AG08395 (cell line): ENCODE measurements around the gene SYMPK.

Source experiments
- DNase-seq: peaks from one replicate; pipeline ENCODE4 v3.0.0; 2012; ENCODE audit warnings: mixed read lengths, low spot score

The SYMPK gene

DNA sequence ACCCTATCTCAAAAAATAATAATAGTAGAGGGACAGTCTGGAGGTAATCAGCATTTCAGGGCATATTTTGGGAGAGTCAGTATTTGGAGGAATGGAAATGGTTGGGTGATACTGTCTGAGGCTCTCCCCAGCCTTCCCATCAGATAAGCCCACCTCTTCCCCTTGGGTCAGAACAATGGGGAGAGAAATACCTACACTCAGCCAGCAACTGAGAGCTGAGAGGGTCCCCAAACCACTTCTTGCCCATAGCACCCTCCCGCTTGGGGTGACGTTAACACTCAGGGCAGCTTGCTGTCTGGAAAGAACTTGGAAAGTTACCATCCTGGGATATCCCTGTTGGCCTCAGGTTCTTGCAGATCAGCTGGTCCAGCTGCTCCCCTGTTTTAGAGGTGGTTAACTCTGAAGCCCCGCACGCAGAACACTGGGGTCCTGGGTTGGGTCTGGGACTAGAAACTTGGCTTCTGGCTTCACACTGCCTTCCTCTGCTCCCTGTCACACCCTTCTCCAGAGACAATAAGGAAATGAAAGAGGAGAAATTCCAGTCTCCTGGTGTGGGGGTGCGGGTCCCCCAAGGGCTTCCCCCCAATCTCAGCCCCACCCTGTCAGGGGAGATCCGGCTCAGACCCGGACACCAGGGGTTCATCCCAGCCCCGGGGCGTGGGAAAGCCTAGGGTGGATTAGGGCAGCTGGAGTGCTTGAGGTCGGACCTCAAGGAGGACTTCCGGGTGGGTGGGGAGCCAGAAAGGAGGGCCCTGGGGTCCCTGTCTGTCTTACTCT, 3.6 kb upstream of the SYMPK start:
- no peak for DNase-seq

DNA sequence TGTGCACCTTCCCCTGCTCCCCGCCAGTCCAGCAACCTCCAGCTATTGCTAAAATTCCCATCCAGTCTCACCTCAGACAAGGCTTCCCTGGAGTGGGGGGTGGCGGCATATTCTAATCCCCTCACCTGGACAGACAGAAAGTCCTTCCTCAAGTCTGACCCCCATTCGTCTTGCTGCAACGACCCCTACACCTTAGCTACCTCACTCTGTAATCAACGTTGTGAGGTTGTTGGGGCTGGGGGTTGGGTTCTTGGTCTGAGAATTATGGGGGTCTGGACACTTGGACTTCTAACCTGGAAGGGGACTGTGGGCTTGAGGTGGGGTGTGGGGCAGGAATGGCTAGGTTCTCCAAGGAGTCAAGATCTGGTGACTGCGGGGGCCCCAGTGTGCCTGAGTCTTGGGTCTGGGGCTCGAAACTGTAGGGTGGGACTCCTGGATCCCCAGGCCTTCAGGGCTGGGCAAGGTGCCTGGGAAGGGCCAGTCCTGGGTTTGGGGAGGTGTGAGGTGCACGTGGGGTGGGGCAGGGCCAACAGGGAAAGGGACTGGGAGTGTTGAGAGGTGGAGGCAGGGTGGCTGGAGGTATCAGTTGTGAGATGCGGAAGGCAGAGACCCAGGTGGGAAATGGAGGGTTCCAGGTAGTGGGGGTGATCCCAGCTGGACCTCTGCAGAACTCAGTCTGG, 2.5 kb upstream of the SYMPK start:
- no peak for DNase-seq

DNA sequence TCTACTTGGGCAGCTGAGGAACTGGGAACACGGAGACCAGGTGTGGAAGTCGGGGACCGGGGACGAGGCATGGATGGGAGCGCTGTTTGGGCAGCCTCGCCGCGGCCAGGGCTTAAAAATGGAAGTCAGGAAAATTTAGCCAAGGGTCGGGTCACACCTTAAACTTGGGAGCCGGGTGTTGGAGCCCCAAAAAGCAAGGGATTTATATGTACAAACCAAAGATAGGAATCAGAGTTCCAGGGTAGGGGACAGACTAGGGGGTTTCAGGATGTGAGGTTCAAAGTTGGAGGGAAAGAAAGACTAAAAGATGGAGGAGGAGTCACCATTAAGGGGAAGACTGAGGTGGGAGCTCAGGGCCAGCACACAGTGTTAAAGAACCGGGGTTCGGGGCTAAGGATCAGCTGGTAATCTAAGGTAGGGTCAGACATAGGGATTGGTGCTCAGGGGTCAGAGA, 1.7 kb upstream of the SYMPK start:
- no peak for DNase-seq

DNA sequence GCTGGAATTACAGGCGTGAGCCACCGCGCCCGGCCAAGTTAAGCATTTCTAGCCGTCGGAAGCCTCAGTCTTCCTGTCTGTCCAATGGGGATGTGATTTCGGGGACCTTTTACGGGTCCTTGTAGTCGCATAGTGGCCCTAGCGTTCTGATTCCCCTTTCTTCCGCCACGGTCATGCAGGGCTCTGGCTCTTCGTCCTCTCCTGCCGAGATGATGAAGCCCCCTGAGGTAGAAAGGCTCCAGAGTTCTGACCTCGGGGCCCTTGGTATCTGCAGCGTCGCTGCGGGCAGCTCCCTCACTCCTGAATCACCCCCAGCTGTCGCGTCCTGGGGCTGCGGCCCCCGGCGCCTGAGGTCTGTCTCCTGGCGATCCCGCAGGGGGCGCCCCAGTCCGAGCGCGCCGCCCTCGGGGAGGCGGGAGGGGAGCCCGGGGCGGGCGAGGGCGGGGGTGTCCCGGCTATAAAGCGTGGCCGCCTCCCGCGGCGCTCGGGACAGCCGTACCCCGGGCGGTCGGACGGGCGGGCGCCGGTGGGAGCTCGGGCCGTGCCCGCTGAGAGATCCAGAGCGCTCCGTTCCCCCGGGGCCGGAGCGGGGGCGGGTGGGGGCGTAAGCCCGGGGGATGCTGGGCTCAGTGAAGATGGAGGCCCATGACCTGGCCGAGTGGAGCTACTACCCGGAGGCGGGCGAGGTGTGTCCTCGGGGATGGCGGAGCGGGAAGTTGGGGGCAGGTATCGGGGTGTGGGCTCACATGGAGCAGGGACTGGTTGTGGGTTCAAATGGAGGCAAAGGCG, 1.1 kb upstream of the SYMPK start, which contains the start of gene FOXA3:
FOXA3 (plus strand) TSS at position 487 of the 789 bp plus-strand sequence; CDS start at position 618, 131 bp downstream.
- peak; percentile 54 for DNase-seq

DNA sequence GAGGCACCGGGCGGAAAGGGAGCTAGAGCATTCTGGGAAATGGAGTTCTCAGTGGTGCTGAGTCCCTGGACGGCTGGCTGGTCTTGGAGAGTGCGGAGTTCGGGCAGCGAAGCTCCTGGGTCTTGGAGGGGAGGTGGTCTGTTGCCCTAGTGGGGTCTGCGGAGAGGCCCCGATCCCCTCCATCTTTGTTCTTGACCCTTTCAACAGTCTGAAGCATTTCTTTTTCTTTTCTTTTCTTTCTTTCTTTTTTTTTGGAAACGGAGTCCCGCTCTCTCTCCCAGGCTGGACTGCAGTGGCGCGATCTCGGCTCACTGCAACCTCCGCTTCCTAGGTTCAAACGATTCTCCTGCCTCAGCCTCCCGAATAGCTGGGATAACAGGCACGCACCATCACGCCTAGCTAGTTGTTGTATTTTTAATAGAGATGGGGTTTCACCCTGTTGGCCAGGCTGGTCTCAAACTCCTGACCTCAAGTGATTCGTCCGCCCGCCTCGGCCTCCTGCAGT, 440 bp upstream of the SYMPK start:
- no peak for DNase-seq

DNA sequence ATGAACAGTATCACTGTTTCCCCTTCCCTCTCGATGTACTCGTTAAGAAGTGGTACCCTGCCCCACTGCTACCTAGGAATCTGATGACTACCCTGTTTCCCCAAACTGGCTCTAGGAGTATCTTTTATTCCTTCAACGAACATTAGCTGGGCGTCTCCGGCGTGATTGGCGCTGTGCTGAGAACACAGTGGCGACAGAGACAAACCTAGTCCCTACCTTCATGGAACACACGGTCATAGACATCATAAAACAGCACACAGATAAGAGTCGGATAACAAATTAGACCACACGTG, 730 bp downstream of the SYMPK start:
- no peak for DNase-seq

DNA sequence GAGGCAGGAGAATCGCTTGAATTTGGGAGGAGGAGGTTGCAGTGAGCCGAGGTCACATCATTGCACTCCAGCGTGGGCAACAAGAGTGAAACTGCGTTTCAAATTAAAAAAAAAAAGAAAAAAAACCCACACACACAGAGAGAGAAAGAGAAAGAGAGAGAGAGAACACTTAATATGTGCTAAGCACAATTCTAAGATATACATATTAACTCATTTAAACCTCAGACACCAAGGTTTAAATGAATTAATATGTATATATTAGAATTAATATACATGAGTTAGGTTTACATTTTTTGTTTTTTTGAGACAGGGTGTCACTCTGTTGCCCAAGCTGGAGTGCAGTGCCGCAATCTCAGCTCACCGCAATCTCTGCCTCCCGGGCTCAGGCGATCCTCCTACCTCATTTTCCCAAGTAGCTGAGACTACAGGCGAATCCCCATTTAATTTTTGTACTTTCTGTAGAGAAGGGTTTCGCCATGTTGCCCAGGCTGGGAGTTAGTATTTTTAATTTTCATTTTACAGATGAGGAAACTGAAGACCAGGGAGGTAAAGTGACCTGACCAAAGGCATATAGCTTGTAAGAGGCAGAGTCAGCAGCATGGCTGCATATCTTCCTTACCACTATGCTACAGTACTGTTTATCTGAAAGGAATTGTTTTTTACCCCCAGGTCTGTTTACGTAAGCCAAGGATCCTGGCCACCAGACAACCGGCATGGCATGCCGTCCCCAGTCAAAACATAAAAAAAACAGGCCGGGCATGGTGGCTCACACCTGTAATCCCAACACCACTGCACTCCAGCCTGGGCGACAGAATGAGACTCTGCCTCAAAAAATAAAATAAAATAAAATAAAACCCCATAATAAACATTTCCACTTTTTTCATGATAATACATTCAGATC, 2.3 kb downstream of the SYMPK start:
- DNase-seq = no peak

DNA sequence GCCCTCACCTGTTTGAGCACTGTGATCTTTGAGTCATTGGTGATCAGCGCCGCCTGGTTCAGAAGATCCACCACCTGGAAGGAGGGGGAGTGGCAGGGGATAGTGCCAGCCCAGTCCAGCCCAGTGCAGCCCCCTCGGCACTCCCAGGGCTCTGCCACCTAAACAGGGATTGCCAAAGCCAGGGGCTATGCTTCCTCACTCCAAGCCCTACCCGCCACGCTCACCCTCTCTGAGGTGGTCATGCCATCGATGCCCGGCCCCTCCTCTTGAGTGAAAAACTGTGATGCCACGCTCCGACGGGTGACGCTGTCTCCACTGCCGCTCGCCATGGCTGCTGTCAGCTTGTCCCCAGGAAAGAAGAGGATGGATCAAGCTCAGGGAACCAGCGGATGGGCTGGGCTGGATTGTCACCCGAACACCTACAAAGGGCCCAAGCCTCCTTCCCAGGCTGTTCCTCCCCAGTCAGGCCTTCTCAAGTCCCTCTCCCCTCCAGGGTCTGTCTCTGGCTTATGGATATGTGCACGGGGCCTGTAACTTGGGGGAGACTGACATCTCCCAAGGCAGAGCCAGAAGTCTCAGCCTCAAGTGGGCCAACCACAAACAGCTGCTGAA, 8.7 kb downstream of the SYMPK start:
- no peak for DNase-seq

DNA sequence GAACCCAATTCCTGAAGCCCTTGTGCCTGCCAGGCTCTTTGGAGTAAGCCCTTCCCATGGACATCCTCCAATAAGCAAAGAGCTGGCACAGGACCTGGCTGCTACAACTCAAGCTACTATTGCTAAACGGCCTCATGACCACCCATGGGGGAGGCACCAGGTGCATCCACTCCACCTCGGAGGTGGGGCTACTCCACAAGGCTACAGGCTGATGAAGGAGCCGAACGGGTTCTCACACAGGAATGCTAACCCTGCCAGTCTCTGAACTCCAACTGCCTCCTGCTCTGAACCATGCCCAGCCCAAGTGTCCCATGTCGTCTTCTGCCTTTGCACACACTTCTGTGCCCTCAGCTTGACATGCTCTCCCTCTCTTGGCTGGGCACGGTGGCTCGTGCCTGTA, 10.0 kb downstream of the SYMPK start:
- no peak for DNase-seq

DNA sequence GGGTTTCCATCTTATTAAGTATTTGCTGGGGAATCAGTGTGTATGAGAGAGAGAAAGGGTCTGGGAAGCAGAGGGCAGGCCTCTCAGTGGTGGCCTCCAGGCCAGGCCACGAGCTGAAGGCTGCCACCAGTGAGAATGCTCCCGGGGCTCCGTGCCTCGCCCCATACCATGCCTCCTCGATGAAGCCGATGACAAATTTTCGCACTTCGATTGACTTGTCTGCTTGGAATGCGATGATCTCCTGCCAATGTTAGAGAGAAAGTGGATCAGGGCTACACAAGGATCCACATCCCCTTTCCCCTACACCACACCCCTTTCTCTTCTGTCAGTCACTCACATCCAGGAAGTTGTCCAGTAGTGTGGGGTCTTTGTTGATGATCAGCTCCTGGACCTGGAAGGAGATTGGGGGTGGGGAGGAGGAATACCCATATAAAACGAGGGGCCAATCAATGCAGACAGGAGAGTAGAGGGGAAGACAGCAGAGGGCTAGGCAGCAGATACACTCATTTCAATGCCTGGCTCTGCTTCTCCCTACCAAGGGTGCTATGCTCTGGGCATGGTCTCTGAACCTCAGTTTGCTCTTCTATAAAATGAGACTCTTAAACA, 10.7 kb downstream of the SYMPK start:
- DNase-seq = no peak

DNA sequence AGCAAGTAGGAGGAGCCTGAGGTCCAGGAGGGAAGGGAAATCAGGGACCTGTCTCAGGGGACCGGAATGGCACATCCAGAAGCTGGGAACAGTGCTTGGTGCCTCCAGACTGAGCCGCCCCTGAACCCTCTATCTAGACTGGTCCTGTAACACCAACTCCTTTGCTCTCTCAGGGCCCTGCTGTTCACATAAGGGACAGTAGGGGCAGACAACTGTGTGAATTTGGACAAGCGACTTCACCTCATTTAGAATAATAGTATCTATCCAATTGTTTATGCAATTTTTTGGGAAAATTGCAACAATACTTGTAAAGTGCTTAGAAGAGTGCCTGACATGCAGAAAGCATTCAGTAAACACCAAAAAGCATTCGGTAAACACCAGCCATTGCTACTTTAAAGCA, 14.0 kb downstream of the SYMPK start:
- DNase-seq = no peak

DNA sequence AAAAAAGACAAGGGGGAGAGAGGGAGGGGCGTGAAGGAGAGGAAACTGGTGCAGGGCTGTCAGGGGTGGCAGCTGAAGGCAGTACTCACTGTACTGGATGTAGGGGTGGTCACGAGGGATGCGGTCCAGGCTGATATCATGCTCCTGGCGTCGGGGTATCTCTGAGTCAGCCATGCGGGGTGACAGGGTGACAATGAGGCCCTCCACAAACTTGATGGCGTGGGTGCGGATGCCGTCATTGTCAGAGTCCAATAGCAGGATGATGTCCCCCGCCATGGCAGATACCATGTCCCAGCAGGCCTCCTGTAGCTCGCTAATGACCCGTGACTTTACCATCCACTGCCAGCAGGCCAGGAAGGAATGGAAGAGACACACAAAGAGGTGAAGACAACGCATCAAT, 15.3 kb downstream of the SYMPK start:
- DNase-seq = no peak

DNA sequence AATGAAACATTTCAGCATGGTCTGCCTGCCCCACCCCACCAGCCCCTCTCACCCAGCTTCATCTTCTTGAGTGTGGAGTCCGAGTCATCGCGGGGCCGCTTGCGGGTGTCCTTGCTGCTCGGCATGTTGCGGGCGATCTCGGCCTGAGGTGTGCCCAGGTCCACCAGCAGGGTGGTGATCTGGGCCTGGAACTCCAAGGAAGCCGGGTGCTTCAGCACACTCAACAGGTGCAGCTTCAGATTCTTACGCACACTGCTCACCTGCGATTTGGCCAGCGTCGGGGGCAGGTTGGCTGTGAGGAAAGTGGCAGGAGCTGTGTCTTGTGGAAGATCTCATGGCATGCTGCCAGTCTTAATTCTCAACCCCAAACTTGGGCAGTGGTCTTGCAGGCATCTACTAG, 20.7 kb downstream of the SYMPK start:
- no peak for DNase-seq

DNA sequence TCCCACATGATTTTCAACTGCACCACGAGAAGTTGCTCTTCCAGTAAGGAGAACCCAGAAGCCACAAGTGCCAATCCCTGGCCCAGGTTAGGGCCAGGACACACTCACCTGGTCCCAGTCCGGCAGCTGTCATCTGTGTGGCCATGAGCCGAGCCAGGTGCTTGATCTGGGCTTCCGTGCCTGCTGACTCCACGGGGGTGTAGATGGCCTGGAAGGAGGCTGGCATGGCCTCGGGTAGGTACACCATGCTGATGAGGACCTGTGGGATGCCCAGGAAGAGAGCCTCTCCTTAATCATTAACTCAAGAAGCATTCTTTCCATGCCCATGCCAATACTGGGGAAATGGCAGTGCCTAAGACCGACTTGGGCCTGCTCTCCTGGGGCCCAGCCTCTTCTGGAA, 28.0 kb downstream of the SYMPK start:
- no peak for DNase-seq

DNA sequence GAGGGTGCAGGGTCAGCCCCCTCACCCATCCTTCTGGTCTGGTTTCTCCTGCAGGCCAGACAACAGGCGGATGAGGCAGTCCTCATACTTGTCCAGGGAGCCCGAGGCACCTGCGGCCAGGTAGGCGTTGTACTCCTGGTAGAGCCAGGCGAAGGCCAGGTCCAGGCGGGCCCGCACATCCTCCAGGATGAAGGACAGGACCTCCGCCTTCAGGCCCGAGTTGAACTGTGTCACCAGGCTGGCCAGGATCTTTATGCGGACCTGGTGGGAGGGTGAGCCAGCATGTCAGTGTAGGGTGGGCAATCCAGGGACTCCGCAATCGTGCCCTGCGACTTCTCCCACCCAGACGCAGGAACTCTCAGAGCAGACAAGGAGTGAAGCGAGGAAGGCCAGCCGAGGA, 34.0 kb downstream of the SYMPK start:
- DNase-seq = no peak

DNA sequence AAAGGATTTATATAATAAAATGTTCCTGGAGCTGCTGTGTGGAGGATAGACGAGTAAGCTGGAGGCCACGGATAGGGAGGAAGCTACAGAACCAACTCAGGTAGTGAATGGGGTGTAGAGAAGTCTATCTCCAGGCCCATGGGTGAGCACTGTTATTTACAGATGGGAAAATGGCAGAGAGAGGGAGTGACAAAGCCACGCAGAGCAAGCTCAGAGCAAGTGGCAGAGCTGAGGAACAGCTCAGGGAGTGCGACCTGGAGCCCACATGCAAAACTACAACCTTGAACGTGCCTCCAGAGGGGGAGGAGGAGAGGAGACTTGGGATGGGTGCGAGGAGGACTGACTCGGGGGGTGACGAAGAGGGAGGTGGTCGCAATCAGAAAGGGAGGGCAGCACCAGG, 34.4 kb downstream of the SYMPK start:
- no peak for DNase-seq

DNA sequence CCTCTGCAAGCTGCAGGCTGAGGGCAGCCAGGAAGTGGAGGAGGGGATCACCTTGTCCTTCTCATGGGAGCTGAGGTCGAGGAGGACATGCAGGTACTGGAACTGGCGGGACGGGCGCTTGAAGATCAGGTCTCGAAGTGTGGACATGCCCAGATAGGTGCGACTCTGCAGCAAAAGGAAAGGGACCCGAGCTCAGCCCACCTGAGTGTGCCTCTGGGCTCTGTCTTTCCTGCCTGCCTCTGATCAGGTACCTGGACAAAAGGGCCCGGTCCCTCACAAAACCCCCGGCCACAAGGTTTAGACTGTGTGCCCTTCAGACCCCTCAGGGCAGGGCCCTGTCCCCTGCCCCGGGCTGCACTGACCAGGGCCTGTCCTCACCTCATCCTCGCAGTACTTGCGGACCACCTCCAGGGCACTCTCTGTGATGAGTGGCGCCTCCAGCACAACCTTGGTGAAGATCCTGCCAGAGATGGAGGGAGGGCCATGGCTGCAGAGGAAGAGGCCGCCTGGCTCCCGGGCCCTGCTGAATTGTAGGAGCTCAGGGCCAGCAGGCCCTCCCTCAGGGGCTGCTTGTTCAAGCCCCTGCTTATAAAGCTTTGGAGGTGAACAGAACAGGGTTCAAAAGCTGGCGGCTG, 35.4 kb downstream of the SYMPK start:
- no peak for DNase-seq

DNA sequence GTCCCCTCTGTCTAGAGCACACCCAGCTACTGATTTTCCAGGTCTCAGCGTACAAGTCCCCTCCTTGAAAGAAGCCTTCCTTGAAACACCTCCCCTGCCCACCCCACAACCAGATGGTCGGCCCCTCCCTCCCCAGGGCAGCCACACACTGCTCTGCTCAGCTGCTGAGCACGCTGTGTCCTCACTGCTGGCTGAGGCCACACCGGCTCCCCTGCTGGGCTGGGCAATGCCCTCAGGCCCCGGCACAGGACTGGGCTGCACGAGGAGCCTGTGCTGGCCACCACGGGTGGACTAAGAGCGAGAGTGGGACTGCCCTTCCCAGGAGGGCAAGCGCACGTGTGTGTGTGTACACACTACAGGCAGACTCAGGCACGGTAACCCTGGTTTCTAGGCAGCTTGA, 36.0 kb downstream of the SYMPK start:
- DNase-seq = no peak

DNA sequence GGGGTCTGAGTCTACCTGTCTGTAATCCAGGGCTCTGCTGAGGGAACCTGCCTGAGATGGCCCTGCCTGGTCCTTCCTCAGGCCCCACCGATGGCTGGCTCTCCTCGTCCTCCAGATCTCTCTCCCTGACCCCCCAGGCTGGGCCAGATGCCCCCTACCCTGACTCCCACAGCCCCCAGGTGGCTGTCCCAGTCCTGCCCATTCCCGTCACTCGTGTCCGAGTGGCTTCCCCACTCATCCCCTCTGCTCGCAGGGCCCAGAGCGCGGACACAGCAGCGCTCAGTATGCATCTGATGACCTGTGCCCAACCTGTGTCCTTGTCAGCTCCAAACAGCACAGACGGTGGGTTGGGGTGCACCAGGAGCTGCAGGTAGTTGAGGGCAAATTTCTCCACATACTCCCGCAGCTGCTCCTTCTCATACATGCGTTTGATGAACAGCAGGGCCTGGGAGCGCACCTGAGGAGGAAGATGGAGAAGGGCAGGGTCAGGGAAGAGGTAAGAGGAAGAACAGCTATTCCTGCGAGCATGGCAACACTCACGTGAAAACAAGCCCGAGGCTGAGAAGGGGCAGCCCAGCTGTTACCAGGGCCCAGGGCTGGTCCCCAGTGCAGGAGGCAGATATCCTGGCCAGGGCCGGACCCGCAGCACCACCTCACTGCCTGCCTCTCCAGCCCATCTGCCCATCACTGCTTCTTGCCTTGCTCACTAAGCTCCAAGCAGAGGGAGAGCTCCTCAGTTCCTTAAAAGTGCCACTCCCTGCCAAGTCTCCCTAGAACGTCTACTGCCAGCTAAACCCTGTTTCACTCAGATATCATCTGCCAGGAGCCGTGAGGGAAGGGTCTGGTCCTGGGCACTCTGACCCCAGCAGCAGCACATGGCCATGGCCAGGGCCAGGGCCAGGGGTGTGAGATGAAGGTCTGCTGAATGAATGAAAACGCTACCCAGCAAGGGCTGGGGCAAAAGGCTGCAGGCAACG, 36.7 kb downstream of the SYMPK start:
- no peak for DNase-seq
